IgD-negative memory B cell (primary cell): ENCODE results near the gene SVIL. TPM values are rescaled to one million over a fixed set of nuclear protein-coding genes. Genes with fewer than 3 reads are reported as not detected.
A peak's percentile ranks its signal among the peaks of the same experiment; 100 is the strongest.
"Not testable (repeated sequence)": the region's sequence is repeated elsewhere in the genome, so short reads cannot be mapped to it uniquely, and the experiment has no call there.

Source experiments
- H3K27ac Mint-ChIP-seq, 3 donors: one replicate each; pipeline ENCODE4 v1.8.0; 2020 to 2022; ENCODE audit warnings: mild to moderate bottlenecking in 3 of 3, mixed read lengths in 3 of 3, moderate library complexity in 1 of 3
- H3K27me3 Mint-ChIP-seq: one replicate; pipeline ENCODE4 v1.8.0; 2021; ENCODE audit warnings: mixed read lengths
- H3K36me3 Mint-ChIP-seq: one replicate; pipeline ENCODE4 v1.8.0; 2020; ENCODE audit warnings: mild to moderate bottlenecking, mixed read lengths
- H3K4me1 Mint-ChIP-seq, 3 donors: one replicate each; pipeline ENCODE4 v1.8.0; 2020 to 2022; ENCODE audit warnings: mixed read lengths in 3 of 3, mild to moderate bottlenecking in 1 of 3
- H3K4me3 Mint-ChIP-seq, 4 donors: one replicate each; pipeline ENCODE4 v1.8.0; 2020 to 2022; ENCODE audit warnings: mild to moderate bottlenecking in 4 of 4, mixed read lengths in 4 of 4, moderate library complexity in 3 of 4
- H3K9me3 Mint-ChIP-seq, 3 donors: one replicate each; pipeline ENCODE4 v1.8.0; 2020 to 2021; ENCODE audit warnings: mixed read lengths in 3 of 3, mild to moderate bottlenecking in 1 of 3
- polyA plus RNA-seq: library from polyadenylated mRNA; unstranded; fragments of 300-500 nt; fragmentation: Illumina TruSeq; gene quantifications from one replicate; pipeline ENCODE4 v1.2.3, GENCODE V29; 2021

SVIL gene
- polyA plus RNA-seq, 1 donor from 2014 or later = 2.6 TPM

DNA sequence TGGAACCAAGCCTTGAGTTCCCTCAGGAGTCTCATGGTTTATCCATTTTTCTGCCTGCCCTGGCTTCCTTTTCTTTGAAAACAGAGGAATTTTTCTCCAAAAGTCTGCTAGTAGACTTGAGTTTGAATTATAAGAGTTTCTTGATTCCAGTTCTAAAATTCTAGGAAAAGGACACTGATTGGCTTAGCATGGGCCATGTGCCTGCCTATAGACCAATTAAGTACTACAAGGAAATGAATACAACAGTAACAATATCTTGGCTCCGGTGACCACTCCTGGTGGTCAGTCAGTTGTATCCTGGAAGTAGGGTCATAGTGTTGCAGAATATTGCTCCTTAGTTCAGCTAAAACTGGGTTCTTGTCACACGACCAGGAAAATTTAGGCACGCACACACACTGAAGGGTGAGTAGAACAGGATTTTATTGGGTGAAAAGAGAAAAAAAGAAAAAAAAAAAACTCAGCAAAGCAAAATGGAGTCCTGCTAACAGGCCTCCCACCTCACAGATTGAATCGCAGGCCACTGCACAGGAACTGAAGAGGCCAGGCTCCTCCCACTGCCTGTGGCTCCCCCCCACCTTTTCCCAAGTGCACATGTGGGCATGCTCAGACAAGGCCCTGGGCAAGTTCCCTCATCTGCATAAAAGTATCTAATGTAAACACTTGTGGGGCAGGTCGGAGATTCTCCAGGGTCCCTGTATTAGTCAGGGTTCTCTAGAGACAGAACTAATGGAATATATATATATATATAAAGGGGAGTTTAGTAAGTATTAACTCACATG, 190.8 kb downstream of the SVIL start:
- Mint-ChIP-seq H3K36me3 (peaks cover 6% of the 10 kb centered on the region), H3K27ac (no peak overlapping the region), H3K4me1 (no peaks in the 10 kb centered on the region), H3K4me3 (no peak overlapping the region), H3K9me3 (peaks cover 4 to 8% (median 5%) of the 10 kb centered on the region in 3 donors), H3K27me3 (no peaks in the 10 kb centered on the region)

DNA sequence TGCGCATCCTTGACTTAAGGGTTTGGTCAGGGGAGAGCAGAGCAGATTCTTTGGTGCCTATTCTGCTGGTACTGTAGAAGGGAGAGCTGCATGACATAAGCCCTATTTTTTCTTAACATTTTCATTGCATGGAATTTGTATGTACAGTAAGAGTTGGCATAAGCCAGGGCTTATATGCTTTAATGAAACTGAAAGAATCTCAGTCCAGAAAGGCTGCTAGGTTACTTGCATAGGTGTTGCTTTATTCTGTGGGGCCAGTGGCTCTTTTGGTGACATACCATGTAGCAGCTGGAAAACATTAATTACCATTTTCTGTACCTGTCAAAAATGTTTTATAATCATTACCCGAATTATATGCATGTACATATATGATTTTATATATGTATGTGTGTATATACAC, 193.8 kb downstream of the SVIL start:
- H3K9me3 Mint-ChIP-seq = peaks cover 5 to 19% (median 15%) of the 10 kb centered on the region in 3 donors
- no peaks in the 10 kb centered on the region for H3K27me3 Mint-ChIP-seq
- peaks cover 8% of the 10 kb centered on the region for H3K36me3 Mint-ChIP-seq
- no peak overlapping the region for H3K27ac Mint-ChIP-seq
- no peak overlapping the region for H3K4me3 Mint-ChIP-seq
- no peaks in the 10 kb centered on the region for H3K4me1 Mint-ChIP-seq

DNA sequence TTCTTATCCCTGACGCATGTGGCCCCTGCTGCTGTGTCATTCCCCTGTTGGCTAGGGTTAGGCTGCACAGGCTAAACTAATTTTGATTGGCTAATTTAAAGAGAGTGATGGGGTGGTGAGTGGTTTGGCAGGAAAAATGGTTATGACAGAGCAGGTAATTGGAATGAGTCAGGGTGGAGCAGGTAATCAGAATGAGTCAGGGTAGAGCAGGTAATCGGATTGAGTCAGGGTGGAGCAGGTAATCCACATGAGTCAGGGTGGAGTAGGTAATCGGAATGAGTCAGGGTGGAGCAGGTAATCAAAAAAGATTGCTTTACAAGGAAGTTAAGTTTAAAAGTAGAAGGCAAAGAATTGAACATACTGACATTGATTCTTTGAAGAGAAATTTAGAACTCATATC, 195.8 kb downstream of the SVIL start:
- peaks cover 5 to 21% (median 20%) of the 10 kb centered on the region in 3 donors for H3K9me3 Mint-ChIP-seq
- H3K4me1 Mint-ChIP-seq, H3K27ac Mint-ChIP-seq, H3K27me3 Mint-ChIP-seq: not testable (repeated sequence)
- H3K36me3 Mint-ChIP-seq = peaks cover 10% of the 10 kb centered on the region
- H3K4me3 Mint-ChIP-seq = peak overlapping the region in 2 of 4 donors; percentile 11 to 62

DNA sequence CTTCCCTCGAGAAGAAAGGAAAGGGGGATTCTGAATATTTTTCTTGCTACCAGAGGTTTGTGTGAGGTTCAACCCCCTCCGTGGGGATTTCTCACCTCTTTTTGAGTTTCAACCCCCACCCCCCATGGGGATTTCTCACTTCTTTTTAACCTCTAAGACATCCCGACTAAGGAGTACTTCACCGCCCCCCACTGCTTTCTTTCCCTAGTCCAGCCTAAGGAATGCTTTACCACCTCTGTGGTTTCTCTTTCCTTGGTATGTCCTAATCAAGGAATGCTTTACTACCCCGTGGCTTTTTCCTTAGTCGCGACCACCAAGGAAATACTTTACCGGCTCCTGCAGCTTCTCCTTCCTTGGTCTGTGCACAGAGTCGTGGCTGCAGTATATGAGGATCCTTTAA, 196.5 kb downstream of the SVIL start:
- Mint-ChIP-seq H3K9me3 (peaks cover 5 to 21% (median 20%) of the 10 kb centered on the region in 3 donors), H3K4me3 (no peak overlapping the region), H3K27ac (no peak overlapping the region), H3K27me3 (no peaks in the 10 kb centered on the region), H3K4me1 (no peaks in the 10 kb centered on the region), H3K36me3 (peaks cover 10% of the 10 kb centered on the region)

DNA sequence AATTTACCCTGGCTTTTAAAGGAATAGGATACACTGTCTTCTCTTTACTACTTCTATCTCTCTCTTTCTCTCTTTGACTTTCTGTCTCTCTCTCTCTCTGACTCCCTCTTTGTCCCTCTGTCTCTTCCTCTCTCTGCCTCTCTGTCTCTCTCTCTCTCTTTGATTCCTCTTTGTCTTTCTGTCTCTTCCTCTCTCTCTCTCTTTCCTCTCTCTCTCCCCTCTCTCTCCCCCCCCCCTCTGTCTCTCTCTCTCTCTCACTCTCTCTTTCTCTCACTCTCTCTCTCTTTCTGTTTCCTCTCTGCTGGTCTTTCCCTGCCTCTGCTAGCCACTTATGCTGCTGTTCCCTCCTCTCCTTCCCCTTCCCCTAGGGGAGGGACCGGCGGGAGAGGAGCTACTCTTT, 196.9 kb downstream of the SVIL start:
- no peaks in the 10 kb centered on the region for H3K4me1 Mint-ChIP-seq
- H3K4me3 Mint-ChIP-seq = no peak overlapping the region
- H3K9me3 Mint-ChIP-seq = peaks cover 5 to 21% (median 20%) of the 10 kb centered on the region in 3 donors
- no peaks in the 10 kb centered on the region for H3K27me3 Mint-ChIP-seq
- peak overlapping the region in 1 of 3 donors; percentile 50 for H3K27ac Mint-ChIP-seq
- H3K36me3 Mint-ChIP-seq = peaks cover 10% of the 10 kb centered on the region

DNA sequence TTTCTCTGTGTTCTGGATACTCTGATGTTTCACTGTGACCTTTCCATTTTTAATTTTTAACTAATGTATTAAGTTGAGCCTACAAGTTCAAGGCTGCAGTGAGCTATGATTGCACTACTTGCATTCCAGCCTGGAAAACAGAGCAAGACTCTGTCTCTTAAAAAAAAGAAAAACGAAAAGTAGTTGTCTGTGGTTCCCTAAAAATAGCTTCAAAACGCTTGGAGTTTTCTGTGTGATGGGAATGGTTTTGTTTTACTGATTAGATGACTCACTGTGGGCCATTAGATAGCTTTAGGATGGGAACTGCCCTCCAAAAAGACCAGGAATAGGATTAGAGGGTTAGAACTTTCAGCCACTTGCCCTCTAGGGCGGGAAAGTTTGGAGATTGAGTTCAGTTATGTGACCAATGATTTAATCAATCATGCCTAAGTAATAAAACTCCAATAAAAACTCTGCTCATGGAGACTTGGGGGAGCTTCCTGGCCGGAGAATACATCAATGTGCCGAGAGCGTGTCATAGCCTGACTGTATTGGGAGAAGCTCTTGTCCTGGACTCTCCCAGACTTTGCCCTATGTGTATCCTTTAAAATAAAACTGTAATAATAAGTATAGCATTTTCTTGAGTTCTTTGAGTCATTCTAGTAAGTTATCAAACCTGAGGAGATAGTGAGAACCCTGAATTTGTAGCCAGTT, 198.8 kb downstream of the SVIL start:
- Mint-ChIP-seq H3K27me3 (no peaks in the 10 kb centered on the region), H3K36me3 (peaks cover 7% of the 10 kb centered on the region), H3K9me3 (peaks cover 5 to 21% (median 20%) of the 10 kb centered on the region in 3 donors), H3K4me3 (no peak overlapping the region), H3K4me1 (peaks cover 0 to 2% (median 0%) of the 10 kb centered on the region in 3 donors), H3K27ac (no peak overlapping the region)

DNA sequence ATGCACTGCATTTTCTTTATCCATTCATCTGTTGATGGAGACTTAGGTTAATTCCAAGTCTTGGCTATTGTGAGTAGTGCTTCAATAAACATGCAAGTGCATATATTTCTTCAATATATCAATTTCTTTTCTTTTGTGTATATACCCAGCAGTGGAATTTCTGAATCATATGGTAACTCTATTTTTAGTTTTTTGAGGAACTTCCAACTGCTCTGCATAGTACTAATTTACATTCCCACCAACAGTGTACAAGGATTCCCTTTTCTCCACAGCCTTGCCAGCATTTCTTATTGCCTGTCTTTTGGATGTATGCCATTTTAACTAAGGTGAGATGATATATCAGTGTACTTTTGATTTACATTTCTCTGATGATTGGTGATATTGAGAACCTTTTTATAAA, 200.7 kb downstream of the SVIL start:
- peaks cover 0 to 2% (median 0%) of the 10 kb centered on the region in 3 donors for H3K4me1 Mint-ChIP-seq
- H3K27ac Mint-ChIP-seq = no peak overlapping the region
- H3K4me3 Mint-ChIP-seq = no peak overlapping the region
- no peaks in the 10 kb centered on the region for H3K27me3 Mint-ChIP-seq
- H3K36me3 Mint-ChIP-seq = peaks cover 6% of the 10 kb centered on the region
- peaks cover 3 to 18% (median 15%) of the 10 kb centered on the region in 3 donors for H3K9me3 Mint-ChIP-seq

DNA sequence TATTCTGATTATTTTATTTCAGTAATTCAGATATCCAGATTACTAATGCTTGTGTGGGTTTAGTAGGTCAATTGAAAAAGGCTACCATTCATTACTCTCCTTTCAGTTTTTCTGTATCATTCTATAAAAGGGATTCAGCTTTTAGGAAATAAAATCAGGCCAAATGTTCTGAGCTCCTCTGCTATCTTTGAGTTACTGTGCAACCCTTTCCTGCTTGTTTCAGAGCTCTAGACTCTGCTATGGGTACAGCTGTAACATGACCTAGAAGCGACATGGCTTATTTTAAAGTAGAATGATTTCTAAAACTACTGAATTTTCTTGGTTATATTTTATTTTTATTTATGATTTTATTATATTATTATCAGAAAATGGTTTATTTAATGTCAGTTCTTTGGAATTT, 203.1 kb downstream of the SVIL start:
- Mint-ChIP-seq H3K4me1 (peaks cover 0 to 2% (median 0%) of the 10 kb centered on the region in 3 donors), H3K4me3 (no peak overlapping the region), H3K36me3 (peaks cover 2% of the 10 kb centered on the region), H3K27ac (no peak overlapping the region), H3K27me3 (no peaks in the 10 kb centered on the region), H3K9me3 (peaks cover 0 to 9% (median 6%) of the 10 kb centered on the region in 3 donors)

DNA sequence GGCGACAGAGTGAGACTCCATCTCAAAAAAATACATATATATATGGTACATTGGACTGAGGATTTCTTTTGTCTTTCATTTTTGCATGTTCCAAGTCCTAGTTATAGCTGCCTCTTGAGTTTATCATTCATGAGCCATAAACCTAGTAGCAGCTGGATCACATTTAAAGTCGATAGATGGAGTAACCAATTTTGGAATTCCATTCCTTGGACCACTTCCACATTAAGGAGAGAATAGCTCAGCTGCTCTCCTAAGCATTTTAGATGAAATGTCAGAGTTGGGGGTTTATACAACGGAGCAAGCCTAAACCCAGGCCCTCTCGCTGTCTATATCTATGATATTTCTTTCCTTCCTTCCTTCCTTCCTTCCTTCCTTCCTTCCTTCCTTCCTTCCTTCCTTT, 204.7 kb downstream of the SVIL start:
- H3K9me3 Mint-ChIP-seq = peaks cover 0 to 6% (median 0%) of the 10 kb centered on the region in 3 donors
- no peak overlapping the region for H3K27ac Mint-ChIP-seq
- H3K36me3 Mint-ChIP-seq = no peaks in the 10 kb centered on the region
- H3K27me3 Mint-ChIP-seq = no peaks in the 10 kb centered on the region
- peaks cover 0 to 2% (median 0%) of the 10 kb centered on the region in 3 donors for H3K4me1 Mint-ChIP-seq
- H3K4me3 Mint-ChIP-seq = no peak overlapping the region

DNA sequence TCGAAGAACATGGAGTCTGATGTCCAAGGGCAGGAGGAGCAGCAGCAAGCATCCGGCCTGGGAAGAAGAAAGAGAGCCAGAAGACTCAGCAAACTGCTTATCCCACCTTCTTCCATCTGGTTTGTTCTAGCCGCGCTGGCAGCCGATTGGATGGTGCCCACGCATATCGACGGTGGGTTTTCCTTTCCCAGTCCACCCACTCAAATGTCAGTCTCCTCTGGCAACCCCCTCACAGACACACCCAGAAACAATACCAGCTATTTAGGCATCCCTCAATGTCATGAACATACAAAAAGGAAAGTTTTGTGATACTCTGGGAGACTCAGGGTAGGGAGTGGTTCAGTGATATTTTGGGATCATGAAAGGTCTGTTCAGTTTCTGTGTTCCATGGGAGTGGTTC, 206.3 kb downstream of the SVIL start:
- Mint-ChIP-seq H3K9me3 (no peaks in the 10 kb centered on the region), H3K4me1 (peaks cover 0 to 2% (median 0%) of the 10 kb centered on the region in 3 donors), H3K27me3 (no peaks in the 10 kb centered on the region), H3K27ac (no peak overlapping the region), H3K4me3 (no peak overlapping the region), H3K36me3 (peaks cover 4% of the 10 kb centered on the region)

DNA sequence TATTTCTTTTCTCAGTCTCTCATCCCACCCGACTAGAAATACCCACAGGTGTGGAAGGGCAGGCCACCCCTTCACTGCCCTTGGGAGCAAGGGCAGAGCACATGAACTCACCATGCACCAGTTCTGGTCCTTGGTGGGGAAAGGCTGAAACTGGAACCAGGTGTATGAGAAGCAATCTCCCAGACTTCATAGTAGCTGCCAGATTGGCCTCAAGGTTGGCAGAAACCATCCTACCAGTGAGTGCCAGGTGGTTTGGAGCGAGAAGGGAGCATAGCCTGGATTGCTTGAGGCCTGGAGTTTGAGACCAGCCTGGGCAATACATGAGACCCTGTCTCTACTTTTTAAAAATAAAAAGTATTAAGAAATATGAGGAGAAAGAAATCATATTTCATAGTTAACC, 207.1 kb downstream of the SVIL start:
- H3K9me3 Mint-ChIP-seq = no peaks in the 10 kb centered on the region
- H3K27ac Mint-ChIP-seq = no peak overlapping the region
- H3K4me3 Mint-ChIP-seq = no peak overlapping the region

DNA sequence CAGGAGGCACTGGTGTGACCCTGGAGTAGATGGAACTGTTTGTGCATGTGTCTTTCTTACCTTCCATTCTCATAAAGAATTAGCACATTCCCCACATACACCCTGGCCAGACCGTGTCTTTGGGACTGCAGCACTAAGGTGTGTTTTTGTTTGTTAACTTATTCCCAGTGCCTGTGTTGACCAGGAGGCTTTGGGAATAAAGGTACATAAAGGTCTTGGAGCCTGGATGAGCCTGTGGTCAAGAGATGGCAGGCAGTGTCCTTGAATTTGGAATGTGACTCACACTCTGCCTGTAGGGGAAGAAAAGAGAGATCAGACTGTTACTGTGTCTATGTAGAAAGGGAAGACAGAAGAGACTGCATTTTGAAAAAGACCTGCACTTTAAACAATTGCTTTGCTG, 208.4 kb downstream of the SVIL start:
- H3K9me3 Mint-ChIP-seq = no peaks in the 10 kb centered on the region
- H3K4me3 Mint-ChIP-seq = no peak overlapping the region
- H3K4me1 Mint-ChIP-seq = peaks cover 0 to 2% (median 0%) of the 10 kb centered on the region in 3 donors
- H3K27ac Mint-ChIP-seq = no peak overlapping the region
- no peaks in the 10 kb centered on the region for H3K27me3 Mint-ChIP-seq
- H3K36me3 Mint-ChIP-seq = peaks cover 8% of the 10 kb centered on the region

More for the DNA sequence above, 207.1 kb downstream of the SVIL start:
- Mint-ChIP-seq H3K4me1 (peaks cover 0 to 2% (median 0%) of the 10 kb centered on the region in 3 donors), H3K36me3 (peaks cover 4% of the 10 kb centered on the region), H3K27me3 (no peaks in the 10 kb centered on the region)

DNA sequence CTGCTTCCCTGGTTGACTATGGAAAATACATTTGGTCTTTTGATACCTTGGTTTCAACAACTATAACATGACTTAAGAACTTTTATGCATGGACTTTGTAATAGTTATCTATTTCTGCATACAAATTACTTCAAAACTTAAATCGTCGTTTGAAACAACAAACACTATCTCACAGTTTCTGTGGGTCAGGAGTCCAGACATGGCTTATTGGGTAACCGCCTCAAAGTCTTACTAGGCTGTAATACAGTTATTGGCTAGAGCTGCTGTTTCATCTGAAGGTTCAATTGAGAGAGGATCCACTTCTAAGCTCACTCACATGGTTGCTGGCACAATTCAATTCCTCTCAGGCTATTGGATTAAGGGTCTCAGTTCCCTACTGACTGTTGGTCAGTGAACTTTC, 210.8 kb downstream of the SVIL start:
- Mint-ChIP-seq H3K27ac (no peak overlapping the region), H3K4me1 (no peaks in the 10 kb centered on the region), H3K27me3 (no peaks in the 10 kb centered on the region), H3K9me3 (no peaks in the 10 kb centered on the region), H3K4me3 (no peak overlapping the region), H3K36me3 (peaks cover 8% of the 10 kb centered on the region)

DNA sequence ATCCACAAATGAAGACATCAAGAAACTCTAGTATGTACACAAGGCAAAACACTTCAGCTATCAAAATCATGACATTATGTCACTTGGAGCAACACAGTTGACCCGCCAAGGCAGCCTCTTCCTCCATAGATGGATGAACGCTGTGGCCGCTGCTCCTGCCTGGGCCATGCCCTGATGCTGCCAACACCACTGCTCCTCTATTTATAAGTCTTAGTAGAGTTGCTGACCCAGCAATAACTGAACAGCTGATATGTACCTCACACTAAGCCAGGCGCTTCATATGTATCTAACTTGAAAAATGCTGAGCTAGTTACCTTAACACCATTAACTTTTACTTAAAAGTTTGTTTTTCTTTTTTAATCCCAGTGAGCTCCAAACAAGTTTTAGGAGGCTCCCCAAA, 214.0 kb downstream of the SVIL start:
- Mint-ChIP-seq H3K4me1 (peaks cover 0 to 1% (median 0%) of the 10 kb centered on the region in 3 donors), H3K9me3 (no peaks in the 10 kb centered on the region), H3K36me3 (peaks cover 8% of the 10 kb centered on the region), H3K27me3 (no peaks in the 10 kb centered on the region), H3K27ac (no peak overlapping the region), H3K4me3 (no peak overlapping the region)

DNA sequence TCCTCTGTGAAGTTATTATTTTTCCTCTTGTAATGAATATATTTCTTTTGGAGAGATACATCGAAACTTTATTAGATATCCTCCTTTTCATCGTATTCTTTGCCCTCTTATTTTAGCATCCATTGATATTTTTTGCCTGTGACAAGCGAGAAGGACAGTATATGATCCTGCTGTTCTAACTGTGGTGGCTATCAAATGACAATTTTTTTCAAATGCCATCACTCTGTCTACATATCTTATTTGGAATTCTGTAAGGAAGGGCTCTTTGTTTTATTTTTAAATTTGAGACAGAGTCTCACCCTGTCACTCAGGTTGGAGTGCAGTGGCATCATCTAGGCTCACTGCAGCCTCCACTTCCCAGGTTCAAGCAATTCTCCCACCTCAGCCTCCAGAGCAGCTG, 217.4 kb downstream of the SVIL start:
- Mint-ChIP-seq H3K4me3 (no peak overlapping the region), H3K36me3 (peaks cover 4% of the 10 kb centered on the region), H3K9me3 (no peaks in the 10 kb centered on the region), H3K27me3 (peaks cover 2% of the 10 kb centered on the region), H3K4me1 (peaks cover 0 to 1% (median under 1%) of the 10 kb centered on the region in 3 donors), H3K27ac (no peak overlapping the region)
